Dermis microvascular lymphatic vessel endothelial cell (primary cell): Measurements from ENCODE around the gene TRERF1. TPM values are rescaled to one million over a fixed set of nuclear protein-coding genes. Genes with fewer than 3 reads are reported as not detected.

Experiments
- DNase-seq, 2 donors: peaks; one replicate each; pipeline versions ENCODE4 v3.0.0 to v3.0.0-alpha.2; 2010; ENCODE audit warnings: low read depth in 2 of 2
- total RNA-seq: library from RNA; depleted of rRNA; stranded (reverse); fragments of >200 nt; gene quantifications from 2 replicates; pipeline ENCODE4 v1.2.1, GENCODE V29; 2014

The TRERF1 gene
- total RNA-seq, 1 donor from 2014 or later, result not detected

GRCh38 chr6:42307141-42307470, 144.6 kb downstream of the TRERF1 start:
- no peak for DNase-seq

GRCh38 chr6:42306439-42307140, 145.1 kb downstream of the TRERF1 start:
- DNase-seq, result no peak

- no peak for DNase-seq
Measured at GRCh38 chr6:42304053-42304712, 147.5 kb downstream of the TRERF1 start.

- no peak for DNase-seq
Measured at GRCh38 chr6:42302411-42302810, 149.3 kb downstream of the TRERF1 start.

GRCh38 chr6:42301986-42302385, 149.7 kb downstream of the TRERF1 start:
- DNase-seq, result no peak

GRCh38 chr6:42300701-42301100, 151.0 kb downstream of the TRERF1 start:
- no peak for DNase-seq

GRCh38 chr6:42300185-42300584, 151.5 kb downstream of the TRERF1 start:
- DNase-seq, result no peak

GRCh38 chr6:42297661-42298060, 154.1 kb downstream of the TRERF1 start:
- no peak for DNase-seq

GRCh38 chr6:42296614-42297013, 155.1 kb downstream of the TRERF1 start:
- no peak for DNase-seq

GRCh38 chr6:42295677-42296076, 156.0 kb downstream of the TRERF1 start:
- DNase-seq, result no peak

GRCh38 chr6:42295181-42295580, 156.5 kb downstream of the TRERF1 start:
- no peak for DNase-seq

GRCh38 chr6:42294759-42295158, 157.0 kb downstream of the TRERF1 start:
- DNase-seq, result peak in 1 of 2 donors; percentile 70

GRCh38 chr6:42293386-42293977, 158.2 kb downstream of the TRERF1 start:
- no peak for DNase-seq

GRCh38 chr6:42292004-42292740, 159.6 kb downstream of the TRERF1 start:
- DNase-seq, result peak; percentile 1 to 49

GRCh38 chr6:42287756-42288155, 164.0 kb downstream of the TRERF1 start:
- DNase-seq, result no peak

- DNase-seq, result no peak
Measured at GRCh38 chr6:42281570-42281969, 170.2 kb downstream of the TRERF1 start.

- DNase-seq, result no peak
Measured at GRCh38 chr6:42280966-42281533, 170.7 kb downstream of the TRERF1 start.

GRCh38 chr6:42279966-42280629, 171.6 kb downstream of the TRERF1 start:
- DNase-seq, result peak in 1 of 2 donors; percentile 22

- DNase-seq, result no peak
Measured at GRCh38 chr6:42279144-42279781, 172.5 kb downstream of the TRERF1 start.

GRCh38 chr6:42278131-42278853, 173.4 kb downstream of the TRERF1 start:
- no peak for DNase-seq
